ENCODE measurements around the gene A2M. TPM values are rescaled to one million over a fixed set of nuclear protein-coding genes. Genes with fewer than 3 reads are reported as not detected.

Gene A2M
- total and polyA plus RNA-seq, 2 donors (not counting 3 experiments of a cell fraction or from before 2014, with no cell fraction given) = 11.5 to 16.9 TPM

DNA sequence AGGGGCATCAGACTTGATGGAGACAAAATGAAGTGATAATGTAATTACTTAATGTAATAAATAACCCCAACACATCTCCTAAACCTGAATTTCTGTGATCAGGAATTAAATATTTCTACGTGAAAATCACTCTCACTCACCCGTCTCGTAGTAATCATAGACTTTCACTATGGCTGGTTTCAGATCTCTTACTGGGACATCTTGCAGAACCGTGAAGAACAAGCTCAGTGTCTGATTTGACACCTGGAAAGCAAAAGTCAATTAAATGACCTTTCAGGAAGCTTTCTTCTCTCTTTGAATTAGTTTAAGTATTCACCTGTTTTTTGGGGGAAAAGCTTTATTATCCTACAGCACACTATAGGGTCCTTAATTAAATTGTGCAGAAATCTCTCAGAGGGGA, 47.1 kb downstream of the A2M start:
- DNase-seq (ENCODE audit: low read depth, low spot score) (no peak), FAIRE-seq (no peak)
- Histone ChIP-seq H3K4me1 (ENCODE audit: control insufficient read depth, extremely low read depth, insufficient read depth, low read length) (peaks cover 4% of the 10 kb centered on the region), H4K20me1 (replicated peaks; ENCODE audit: control insufficient read depth, extremely low read depth, insufficient read depth, low read length) (no peaks in the 10 kb centered on the region), H3K36me3 (ENCODE audit: control insufficient read depth in 2 of 2, extremely low read depth in 1 of 2, insufficient read depth in 2 of 2, low read length in 2 of 2) (no peaks in the 10 kb centered on the region), H3K4me3 (replicated peaks in 1 of 3; ENCODE audit: insufficient read depth in 1 of 3, low read depth in 1 of 3, low read length in 3 of 3) (no peak overlapping the region), H3K9me3 (replicated peaks; ENCODE audit: control insufficient read depth, insufficient read depth, low read length) (no peaks in the 10 kb centered on the region), H2AFZ (ENCODE audit: low read depth, low read length) (no peak overlapping the region), H3K27ac (ENCODE audit: insufficient read depth, low read depth, low read length) (no peak overlapping the region), H3K4me2 (ENCODE audit: insufficient read depth, low read length) (no peak overlapping the region), H3K9ac (replicated peaks; ENCODE audit: extremely low read depth, insufficient read depth, low read length) (no peak overlapping the region), H3K9me1 (replicated peaks; ENCODE audit: control insufficient read depth, extremely low read depth, insufficient read depth, low read length) (no peaks in the 10 kb centered on the region), H3K27me3 (ENCODE audit: control insufficient read depth in 2 of 2, insufficient read depth in 2 of 2, low read length in 2 of 2) (peaks cover 6 to 9% of the 10 kb centered on the region in 2 experiments), H3K79me2 (ENCODE audit: control insufficient read depth, insufficient read depth, low read length) (no peaks in the 10 kb centered on the region)
- TF ChIP-seq POLR2A (IDR thresholded peaks at IDR 0.05; ENCODE audit: low read depth, low read length) (no peak), MYC (IDR thresholded peaks at IDR 0.05; ENCODE audit: low read depth, low read length) (no peak), GATA2 (IDR thresholded peaks at IDR 0.05; ENCODE audit: insufficient read depth, insufficient read length, low read depth, low read length) (no peak)
- intact Hi-C loops (cut with micrococcal nuclease) = loop anchor here (10.0 kb wide), 1 partner anchor 96 kb away; no protein-coding TSS in a partner anchor
- dilution Hi-C loops (cut with MboI; ENCODE audit: extremely low pct_ligation_motif_present, low sequenced_read_pairs) = no loop called here
- BruUV-seq (replicated peaks) = no TSS peak
- POLR2A ChIA-PET = no interaction called here
- CTCF ChIA-PET = interaction anchor here (1.6 kb wide), 1 partner anchor 524 kb away, joined by 3 read pairs; no protein-coding TSS in a partner anchor

DNA sequence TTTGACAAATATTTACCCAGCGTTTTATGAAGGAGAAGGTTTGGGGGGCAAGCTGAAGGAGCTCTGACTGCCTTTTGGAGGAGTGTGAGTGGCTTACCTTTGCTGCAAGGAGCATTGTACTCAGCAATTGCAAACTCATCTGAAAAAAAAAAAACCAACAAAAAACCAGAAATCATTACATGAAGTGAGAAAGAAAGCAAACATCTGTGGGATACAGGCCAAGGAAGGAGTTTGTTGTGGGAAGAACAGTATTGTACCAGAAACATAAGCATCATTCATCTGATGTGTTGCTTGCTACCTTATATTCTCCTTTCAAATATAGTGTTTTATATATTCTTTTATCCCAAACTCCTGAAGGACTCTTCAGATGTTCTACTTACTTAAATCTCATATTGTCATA, 47.6 kb downstream of the A2M start:
- Histone ChIP-seq H3K36me3 (ENCODE audit: control insufficient read depth in 2 of 2, extremely low read depth in 1 of 2, insufficient read depth in 2 of 2, low read length in 2 of 2) (no peaks in the 10 kb centered on the region), H3K4me1 (ENCODE audit: control insufficient read depth, extremely low read depth, insufficient read depth, low read length) (peaks cover 4% of the 10 kb centered on the region), H3K27me3 (ENCODE audit: control insufficient read depth in 2 of 2, insufficient read depth in 2 of 2, low read length in 2 of 2) (peaks cover 6 to 8% of the 10 kb centered on the region in 2 experiments), H3K9me3 (replicated peaks; ENCODE audit: control insufficient read depth, insufficient read depth, low read length) (no peaks in the 10 kb centered on the region), H4K20me1 (replicated peaks; ENCODE audit: control insufficient read depth, extremely low read depth, insufficient read depth, low read length) (no peaks in the 10 kb centered on the region), H3K4me3 (replicated peaks in 1 of 3; ENCODE audit: insufficient read depth in 1 of 3, low read depth in 1 of 3, low read length in 3 of 3) (no peak overlapping the region), H2AFZ (ENCODE audit: low read depth, low read length) (no peak overlapping the region), H3K9ac (replicated peaks; ENCODE audit: extremely low read depth, insufficient read depth, low read length) (no peak overlapping the region), H3K27ac (ENCODE audit: insufficient read depth, low read depth, low read length) (no peak overlapping the region), H3K4me2 (ENCODE audit: insufficient read depth, low read length) (no peak overlapping the region), H3K79me2 (ENCODE audit: control insufficient read depth, insufficient read depth, low read length) (no peaks in the 10 kb centered on the region), H3K9me1 (replicated peaks; ENCODE audit: control insufficient read depth, extremely low read depth, insufficient read depth, low read length) (no peaks in the 10 kb centered on the region)
- intact Hi-C loops (cut with micrococcal nuclease) = loop anchor here (10.0 kb wide), 1 partner anchor 97 kb away; no protein-coding TSS in a partner anchor
- DNase-seq (ENCODE audit: low read depth, low spot score) (no peak), FAIRE-seq (no peak)
- no TSS peak for BruUV-seq (replicated peaks)
- ChIA-PET CTCF (no interaction called here), POLR2A (no interaction called here)
- dilution Hi-C loops (cut with MboI; ENCODE audit: extremely low pct_ligation_motif_present, low sequenced_read_pairs) = no loop called here
- TF ChIP-seq POLR2AphosphoS5 (IDR thresholded peaks at IDR 0.05; ENCODE audit: insufficient read depth, low read depth, low read length) (no peak), JUN (IDR thresholded peaks at IDR 0.05; ENCODE audit: borderline replicate concordance, insufficient read depth, insufficient read length, low read depth) (no peak), FOS (IDR thresholded peaks at IDR 0.05; ENCODE audit: borderline replicate concordance, insufficient read depth, low read length) (no peak), EZH2 (IDR thresholded peaks at IDR 0.05; ENCODE audit: borderline replicate concordance, low read depth, low read length, severe bottlenecking) (no peak), POLR2A (IDR thresholded peaks at IDR 0.05; ENCODE audit: low read depth, low read length) (no peak), MYC (IDR thresholded peaks at IDR 0.05; ENCODE audit: low read depth, low read length) (no peak), GATA2 (IDR thresholded peaks at IDR 0.05; ENCODE audit: insufficient read depth, insufficient read length, low read depth, low read length) (no peak)
- TF ChIP-seq, protein P1, sequence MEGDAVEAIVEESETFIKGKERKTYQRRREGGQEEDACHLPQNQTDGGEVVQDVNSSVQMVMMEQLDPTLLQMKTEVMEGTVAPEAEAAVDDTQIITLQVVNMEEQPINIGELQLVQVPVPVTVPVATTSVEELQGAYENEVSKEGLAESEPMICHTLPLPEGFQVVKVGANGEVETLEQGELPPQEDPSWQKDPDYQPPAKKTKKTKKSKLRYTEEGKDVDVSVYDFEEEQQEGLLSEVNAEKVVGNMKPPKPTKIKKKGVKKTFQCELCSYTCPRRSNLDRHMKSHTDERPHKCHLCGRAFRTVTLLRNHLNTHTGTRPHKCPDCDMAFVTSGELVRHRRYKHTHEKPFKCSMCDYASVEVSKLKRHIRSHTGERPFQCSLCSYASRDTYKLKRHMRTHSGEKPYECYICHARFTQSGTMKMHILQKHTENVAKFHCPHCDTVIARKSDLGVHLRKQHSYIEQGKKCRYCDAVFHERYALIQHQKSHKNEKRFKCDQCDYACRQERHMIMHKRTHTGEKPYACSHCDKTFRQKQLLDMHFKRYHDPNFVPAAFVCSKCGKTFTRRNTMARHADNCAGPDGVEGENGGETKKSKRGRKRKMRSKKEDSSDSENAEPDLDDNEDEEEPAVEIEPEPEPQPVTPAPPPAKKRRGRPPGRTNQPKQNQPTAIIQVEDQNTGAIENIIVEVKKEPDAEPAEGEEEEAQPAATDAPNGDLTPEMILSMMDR (IDR thresholded peaks at IDR 0.05; ENCODE audit: extremely low read depth in 1 of 2, insufficient read depth in 1 of 2, low read depth in 1 of 2, low read length in 2 of 2) = no peak
- TF ChIP-seq, protein P2, sequence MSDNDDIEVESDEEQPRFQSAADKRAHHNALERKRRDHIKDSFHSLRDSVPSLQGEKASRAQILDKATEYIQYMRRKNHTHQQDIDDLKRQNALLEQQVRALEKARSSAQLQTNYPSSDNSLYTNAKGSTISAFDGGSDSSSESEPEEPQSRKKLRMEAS (IDR thresholded peaks at IDR 0.05; ENCODE audit: insufficient read depth, insufficient read length) = no peak
